Measurements from ENCODE around the gene AGPAT2. TPM values are rescaled to one million over a fixed set of nuclear protein-coding genes. Genes with fewer than 3 reads are reported as not detected.

AGPAT2 gene
- total RNA-seq, 1 donor from 2014 or later, result 32.8 TPM

DNA sequence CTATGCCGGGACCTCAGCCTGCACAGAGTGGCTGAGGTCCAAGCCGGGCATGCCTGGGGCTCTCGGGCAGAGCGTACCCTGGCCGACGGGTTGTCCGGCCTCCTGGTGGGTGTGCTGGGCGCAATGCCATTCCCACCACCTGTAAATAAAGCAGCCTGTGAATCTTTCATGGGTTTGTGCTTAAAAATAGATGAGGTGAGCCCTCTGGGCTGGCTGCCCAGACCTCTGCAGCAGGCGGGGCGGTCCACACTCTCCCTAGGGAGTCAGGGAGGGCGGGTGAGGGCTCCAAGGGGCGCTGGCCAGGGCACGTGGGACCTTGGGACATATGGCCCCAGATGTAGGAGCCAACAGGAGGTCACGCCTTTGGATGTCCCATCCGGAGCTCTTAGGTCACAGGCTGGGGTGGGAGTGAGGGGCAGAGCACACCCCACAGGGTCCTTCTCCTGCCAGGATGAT, 3.6 kb upstream of the AGPAT2 start:
- Mint-ChIP-seq H3K27me3 (ENCODE audit: low read depth) (no peaks in the 10 kb centered on the region), H3K4me3 (no peak overlapping the region), H3K36me3 (no peaks in the 10 kb centered on the region), H3K9me3 (no peaks in the 10 kb centered on the region), H3K27ac (no peak overlapping the region), H3K4me1 (peaks cover 5% of the 10 kb centered on the region)
- no peak for DNase-seq (ENCODE audit: low spot score in 2 of 2, unreplicated experiment in 2 of 2)
- TF ChIP-seq, protein P1, sequence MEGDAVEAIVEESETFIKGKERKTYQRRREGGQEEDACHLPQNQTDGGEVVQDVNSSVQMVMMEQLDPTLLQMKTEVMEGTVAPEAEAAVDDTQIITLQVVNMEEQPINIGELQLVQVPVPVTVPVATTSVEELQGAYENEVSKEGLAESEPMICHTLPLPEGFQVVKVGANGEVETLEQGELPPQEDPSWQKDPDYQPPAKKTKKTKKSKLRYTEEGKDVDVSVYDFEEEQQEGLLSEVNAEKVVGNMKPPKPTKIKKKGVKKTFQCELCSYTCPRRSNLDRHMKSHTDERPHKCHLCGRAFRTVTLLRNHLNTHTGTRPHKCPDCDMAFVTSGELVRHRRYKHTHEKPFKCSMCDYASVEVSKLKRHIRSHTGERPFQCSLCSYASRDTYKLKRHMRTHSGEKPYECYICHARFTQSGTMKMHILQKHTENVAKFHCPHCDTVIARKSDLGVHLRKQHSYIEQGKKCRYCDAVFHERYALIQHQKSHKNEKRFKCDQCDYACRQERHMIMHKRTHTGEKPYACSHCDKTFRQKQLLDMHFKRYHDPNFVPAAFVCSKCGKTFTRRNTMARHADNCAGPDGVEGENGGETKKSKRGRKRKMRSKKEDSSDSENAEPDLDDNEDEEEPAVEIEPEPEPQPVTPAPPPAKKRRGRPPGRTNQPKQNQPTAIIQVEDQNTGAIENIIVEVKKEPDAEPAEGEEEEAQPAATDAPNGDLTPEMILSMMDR (IDR thresholded peaks at IDR 0.05; ENCODE audit: unreplicated experiment), result no peak

DNA sequence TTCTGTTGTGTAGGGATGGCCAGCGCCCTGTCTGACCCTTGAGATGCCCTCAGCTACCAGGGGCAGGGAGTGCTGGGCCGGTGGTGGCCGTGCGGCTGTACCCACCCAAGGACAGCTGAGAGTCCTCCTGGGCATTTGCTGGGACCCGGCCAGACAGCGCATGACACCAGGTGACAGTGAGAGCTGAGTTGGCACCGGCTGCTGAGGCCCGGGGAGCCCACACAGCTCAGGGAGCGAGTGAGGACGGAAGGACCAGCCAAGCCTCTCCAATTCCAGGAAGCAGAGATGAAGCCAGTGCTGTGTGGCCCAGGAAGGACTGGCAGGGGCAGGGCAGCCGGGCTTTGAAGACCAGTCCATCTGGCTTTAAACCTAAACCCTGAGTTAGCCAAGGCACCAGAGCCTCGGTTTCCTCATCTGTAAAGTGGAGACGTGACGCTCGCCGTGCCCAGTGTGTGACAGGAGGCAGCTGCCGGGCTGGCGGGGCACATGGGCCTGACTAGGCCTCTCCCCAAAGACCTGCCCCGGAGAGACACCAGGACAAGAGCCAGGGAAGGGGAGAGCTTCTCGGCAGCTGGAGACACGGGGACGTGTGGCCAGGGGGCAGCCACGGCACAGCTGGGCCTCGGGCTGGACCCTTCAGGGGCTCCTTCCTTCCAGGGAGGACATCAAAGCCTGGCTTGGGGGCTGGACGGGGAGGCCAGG, 3.0 kb upstream of the AGPAT2 start:
- Mint-ChIP-seq H3K27ac (no peak overlapping the region), H3K4me1 (peaks cover 7% of the 10 kb centered on the region), H3K27me3 (ENCODE audit: low read depth) (no peaks in the 10 kb centered on the region), H3K36me3 (no peaks in the 10 kb centered on the region), H3K9me3 (no peaks in the 10 kb centered on the region), H3K4me3 (no peak overlapping the region)
- TF ChIP-seq, protein P1 (IDR thresholded peaks at IDR 0.05; ENCODE audit: unreplicated experiment), result no peak
- no peak for DNase-seq (ENCODE audit: low spot score in 2 of 2, unreplicated experiment in 2 of 2)

DNA sequence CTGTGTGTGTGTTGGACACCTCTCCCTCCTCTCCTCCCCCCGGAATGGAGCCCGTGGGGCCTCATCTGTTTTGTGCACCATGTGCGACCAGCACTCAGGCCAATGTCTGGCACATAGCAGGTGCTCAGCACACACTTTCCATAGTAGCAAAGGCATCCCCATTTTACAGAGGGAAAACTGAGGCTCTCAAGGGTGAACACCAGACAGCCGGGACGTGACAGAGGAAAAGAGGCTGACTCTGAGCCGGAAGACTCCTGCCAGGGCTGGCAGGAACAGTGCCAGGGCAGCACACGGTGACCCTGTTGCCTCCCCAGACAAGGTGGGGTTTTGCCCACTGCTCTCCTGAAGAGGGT, 1.8 kb upstream of the AGPAT2 start:
- Mint-ChIP-seq H3K27ac (no peak overlapping the region), H3K9me3 (no peaks in the 10 kb centered on the region), H3K36me3 (no peaks in the 10 kb centered on the region), H3K4me1 (peaks cover 7% of the 10 kb centered on the region), H3K4me3 (no peak overlapping the region), H3K27me3 (ENCODE audit: low read depth) (no peaks in the 10 kb centered on the region)
- TF ChIP-seq, protein P1 (IDR thresholded peaks at IDR 0.05; ENCODE audit: unreplicated experiment), result no peak
- DNase-seq (ENCODE audit: low spot score in 2 of 2, unreplicated experiment in 2 of 2), result no peak

DNA sequence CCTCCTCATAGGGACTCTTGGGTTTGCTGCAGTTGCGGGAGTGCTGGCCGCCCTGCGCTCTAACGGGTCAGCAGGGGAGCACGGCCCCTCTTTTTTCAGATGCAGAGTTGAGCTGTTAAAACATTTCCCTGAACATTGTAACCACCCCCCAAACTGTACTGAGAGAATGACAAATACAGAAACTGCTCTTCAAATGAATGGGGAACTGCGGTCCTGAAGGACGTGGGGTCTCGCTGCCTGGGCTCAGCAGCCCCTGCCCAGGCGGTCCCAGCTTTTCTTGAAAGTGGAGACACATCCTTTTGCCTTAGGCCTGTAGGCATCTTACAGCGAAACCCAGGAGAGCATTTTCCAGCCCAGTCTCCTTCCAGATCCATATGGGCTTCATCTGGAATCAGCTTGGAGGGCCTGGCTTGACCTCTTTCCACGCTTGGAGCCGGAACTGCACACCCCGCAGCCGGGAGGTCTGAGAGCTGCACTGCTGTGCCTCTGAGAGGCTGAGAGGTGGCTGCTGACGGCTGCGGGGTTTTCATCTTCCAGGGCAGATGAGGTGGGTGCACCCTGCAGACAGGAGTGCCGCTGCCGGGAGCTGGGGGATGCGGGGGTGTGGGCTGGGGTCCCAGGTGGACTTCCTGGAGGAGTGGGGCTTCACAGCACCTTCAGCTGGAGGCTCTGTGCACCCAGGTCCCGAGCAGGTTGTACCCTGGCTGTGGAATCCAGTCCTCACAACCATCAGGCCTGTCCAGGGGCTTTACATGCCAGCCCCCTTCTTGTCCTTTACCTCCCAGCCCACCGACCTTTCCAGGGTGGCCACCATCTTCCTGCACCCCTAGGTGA, 1.2 kb upstream of the AGPAT2 start:
- no peak for DNase-seq (ENCODE audit: low spot score in 2 of 2, unreplicated experiment in 2 of 2)
- H3K27me3 Mint-ChIP-seq (ENCODE audit: low read depth), result no peaks in the 10 kb centered on the region

DNA sequence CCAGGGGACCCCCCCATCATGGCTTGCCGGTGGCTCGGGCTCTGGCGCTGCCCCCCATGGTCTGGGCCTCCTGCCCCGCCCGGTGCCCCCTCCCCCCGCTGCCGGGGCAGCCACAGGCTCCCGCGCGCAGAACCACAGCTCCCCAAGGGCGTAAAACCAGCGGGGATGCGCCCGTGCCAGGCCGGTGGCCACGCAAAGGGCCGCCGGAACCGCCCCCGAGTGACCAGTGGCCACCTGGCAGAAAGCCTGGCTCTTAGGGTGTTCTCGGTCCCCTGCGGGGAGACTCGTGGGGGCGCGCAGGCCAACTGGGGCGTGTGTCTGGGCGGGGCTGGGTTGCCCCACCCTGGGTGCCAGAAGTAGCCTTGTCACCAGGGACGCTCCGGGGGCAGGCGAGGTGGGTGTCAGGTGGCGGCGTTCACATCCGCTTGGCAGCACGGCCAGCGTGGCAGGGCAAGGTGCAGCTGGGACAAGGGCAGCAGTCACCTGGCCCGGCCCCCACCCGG, 515 bp upstream of the AGPAT2 start:
- Mint-ChIP-seq H3K4me3 (peak overlapping the region; percentile 46), H3K4me1 (peaks cover 7% of the 10 kb centered on the region), H3K36me3 (no peaks in the 10 kb centered on the region), H3K27me3 (ENCODE audit: low read depth) (no peaks in the 10 kb centered on the region), H3K9me3 (no peaks in the 10 kb centered on the region), H3K27ac (no peak overlapping the region)
- TF ChIP-seq, protein P1 (IDR thresholded peaks at IDR 0.05; ENCODE audit: unreplicated experiment), result no peak
- no peak for DNase-seq (ENCODE audit: low spot score in 2 of 2, unreplicated experiment in 2 of 2)

More for the DNA sequence above, 1.2 kb upstream of the AGPAT2 start:
- Mint-ChIP-seq H3K4me1 (peaks cover 7% of the 10 kb centered on the region), H3K4me3 (peak overlapping the region; percentile 46), H3K36me3 (no peaks in the 10 kb centered on the region), H3K27ac (peak overlapping the region; percentile 30), H3K9me3 (no peaks in the 10 kb centered on the region)
- TF ChIP-seq, protein P1 (IDR thresholded peaks at IDR 0.05; ENCODE audit: unreplicated experiment), result no peak
